Loucy (cell line): ENCODE results near the gene ARIH2.

Source experiments
- H2AFZ ChIP-seq: fragments of 200-600 bp; sonication (generic); 2 replicates; pipeline ENCODE4 v1.6.0; 2016; ENCODE audit warnings: antibody characterized with exemption, mild to moderate bottlenecking, low read length, moderate library complexity
- H3F3A ChIP-seq: fragments of 200-600 bp; 2 replicates; pipeline ENCODE4 v1.6.0; 2016; ENCODE audit warnings: antibody characterized with exemption, low read depth, mild to moderate bottlenecking
- H3K27me3 ChIP-seq: fragments of 200-600 bp; sonication (generic); 2 replicates; pipeline ENCODE4 v1.6.1; 2014; ENCODE audit warnings: low read length, mild to moderate bottlenecking; ENCODE audit not compliant: insufficient read depth, poor library complexity, severe bottlenecking
- H3K36me3 ChIP-seq: fragments of 200-600 bp; sonication (generic); 2 replicates; pipeline ENCODE4 v1.6.1; 2016; ENCODE audit warnings: low read length; ENCODE audit not compliant: insufficient read depth
- H3K4me1 ChIP-seq: fragments of 200-600 bp; sonication (generic); 2 replicates; pipeline ENCODE4 v1.5.1; 2014; ENCODE audit warnings: low read length, mild to moderate bottlenecking; ENCODE audit not compliant: insufficient read depth, poor library complexity, severe bottlenecking
- H3K4me2 ChIP-seq: fragments of 200-600 bp; sonication (generic); 2 replicates; pipeline ENCODE4 v1.6.0; 2014; ENCODE audit warnings: antibody characterized with exemption, low read length, low read depth, mild to moderate bottlenecking; ENCODE audit not compliant: poor library complexity, severe bottlenecking
- H3K4me3 ChIP-seq: fragments of 200-600 bp; sonication (generic); 2 replicates; pipeline ENCODE4 v1.5.1; 2014; ENCODE audit warnings: low read length, mild to moderate bottlenecking, mixed read lengths; ENCODE audit not compliant: poor library complexity, severe bottlenecking
- H3K79me2 ChIP-seq: fragments of 200-600 bp; sonication (generic); 2 replicates; pipeline ENCODE4 v1.6.1; 2014; ENCODE audit warnings: low read length; ENCODE audit not compliant: insufficient read depth
- H3K9ac ChIP-seq: fragments of 200-600 bp; sonication (generic); 2 replicates; pipeline ENCODE4 v1.6.0; 2014; ENCODE audit warnings: mild to moderate bottlenecking, low read depth, low read length, moderate library complexity; ENCODE audit not compliant: poor library complexity, severe bottlenecking
- H3K9me2 ChIP-seq: fragments of 200-600 bp; sonication (generic); replicated peaks from 2 replicates; pipeline ENCODE4 v1.6.1; 2016; ENCODE audit warnings: low read depth, low read length, mixed read lengths
- H3K9me3 ChIP-seq: fragments of 200-600 bp; sonication (generic); 2 replicates; pipeline ENCODE4 v1.6.1; 2014; ENCODE audit warnings: mild to moderate bottlenecking, antibody characterized with exemption, low read length, low read depth; ENCODE audit not compliant: insufficient read depth
- H4K20me1 ChIP-seq: fragments of 200-600 bp; sonication (generic); 2 replicates; pipeline ENCODE4 v1.6.0; 2014; ENCODE audit warnings: antibody characterized with exemption, low read length, mild to moderate bottlenecking; ENCODE audit not compliant: insufficient read depth, poor library complexity, severe bottlenecking
- EZH2phosphoT487 ChIP-seq: fragments of 200-600 bp; IDR thresholded peaks from 2 replicates; pipeline ENCODE4 v1.6.1; 2018; ENCODE audit warnings: antibody characterized with exemption, mild to moderate bottlenecking, moderate library complexity, borderline replicate concordance
- TF ChIP-seq, protein P1 (sequence below): fragments of 200-600 bp; sonication (generic); conservative IDR thresholded peaks from 2 replicates; pipeline ENCODE4 v1.5.1; 2014; ENCODE audit warnings: mild to moderate bottlenecking, antibody characterized with exemption, low read length

ARIH2 gene

DNA sequence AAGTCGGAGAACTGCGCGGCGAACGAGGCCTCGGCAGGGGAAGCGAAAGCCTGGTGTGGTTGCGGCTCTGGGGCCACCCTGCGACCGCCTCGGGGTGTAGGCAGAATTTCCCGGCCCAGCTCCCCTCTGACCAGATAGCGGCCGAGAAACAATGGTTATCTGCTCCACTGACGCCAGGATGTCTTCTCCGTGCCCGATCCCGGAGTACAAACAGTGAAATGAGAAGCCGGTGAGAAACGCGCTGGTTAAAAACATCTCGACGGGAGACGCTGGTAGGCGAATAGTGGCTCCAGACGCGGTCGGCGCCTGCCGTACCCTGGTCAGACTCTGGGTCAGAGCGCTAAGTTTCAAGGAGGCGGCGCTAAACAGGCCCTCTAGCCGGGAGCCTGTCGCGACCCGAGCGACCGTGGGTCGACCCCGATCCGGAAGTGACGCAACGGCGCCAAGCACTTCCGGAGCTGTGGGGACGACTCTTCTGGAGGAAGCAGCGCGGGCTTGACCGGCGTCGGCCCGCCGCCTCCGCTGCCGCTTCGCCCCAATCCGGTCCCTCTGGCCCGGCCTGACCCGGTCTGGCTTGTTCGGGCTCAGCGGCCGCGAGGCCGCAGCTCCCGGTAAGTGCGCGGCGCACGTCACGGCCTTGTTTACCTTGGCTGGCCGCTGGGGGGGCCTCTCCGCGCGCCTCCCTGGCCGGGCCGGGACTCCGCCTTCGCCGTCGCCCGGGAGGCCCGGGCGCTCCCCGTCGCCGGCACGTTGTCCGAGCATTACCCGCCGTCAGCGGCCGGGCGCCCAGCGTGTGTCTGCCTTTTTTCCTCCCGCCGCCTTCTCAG lies at the start of gene ARIH2:
Gene ARIH2, plus strand, starts transcription at position 455 of the 827 bp plus-strand sequence. CDS start 8,717 bp downstream, outside the sequence.
- Histone ChIP-seq H3K9me3 (no peaks in the 10 kb centered on the region), H3K4me1 (peaks cover 18% of the 10 kb centered on the region), H3K4me3 (peak within 1 kb of the TSS; percentile 89), H3K27me3 (no peaks in the 10 kb centered on the region), H3K9ac (peak within 1 kb of the TSS; percentile 79), H3K79me2 (peaks cover 46% of the 10 kb centered on the region), H3K36me3 (no peaks in the 10 kb centered on the region), H3K9me2 (no peaks in the 10 kb centered on the region), H2AFZ (peak within 1 kb of the TSS; percentile 98), H3K4me2 (peak within 1 kb of the TSS; percentile 80), H3F3A (0 out of 2 replicates have a peak, but pooled peaks cover 3% of the 10 kb centered on the region), H4K20me1 (peaks cover 29% of the 10 kb centered on the region)
- TF ChIP-seq, protein P1, sequence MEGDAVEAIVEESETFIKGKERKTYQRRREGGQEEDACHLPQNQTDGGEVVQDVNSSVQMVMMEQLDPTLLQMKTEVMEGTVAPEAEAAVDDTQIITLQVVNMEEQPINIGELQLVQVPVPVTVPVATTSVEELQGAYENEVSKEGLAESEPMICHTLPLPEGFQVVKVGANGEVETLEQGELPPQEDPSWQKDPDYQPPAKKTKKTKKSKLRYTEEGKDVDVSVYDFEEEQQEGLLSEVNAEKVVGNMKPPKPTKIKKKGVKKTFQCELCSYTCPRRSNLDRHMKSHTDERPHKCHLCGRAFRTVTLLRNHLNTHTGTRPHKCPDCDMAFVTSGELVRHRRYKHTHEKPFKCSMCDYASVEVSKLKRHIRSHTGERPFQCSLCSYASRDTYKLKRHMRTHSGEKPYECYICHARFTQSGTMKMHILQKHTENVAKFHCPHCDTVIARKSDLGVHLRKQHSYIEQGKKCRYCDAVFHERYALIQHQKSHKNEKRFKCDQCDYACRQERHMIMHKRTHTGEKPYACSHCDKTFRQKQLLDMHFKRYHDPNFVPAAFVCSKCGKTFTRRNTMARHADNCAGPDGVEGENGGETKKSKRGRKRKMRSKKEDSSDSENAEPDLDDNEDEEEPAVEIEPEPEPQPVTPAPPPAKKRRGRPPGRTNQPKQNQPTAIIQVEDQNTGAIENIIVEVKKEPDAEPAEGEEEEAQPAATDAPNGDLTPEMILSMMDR, result peak; percentile 14; the same call in 1 of the 2 replicates
- TF ChIP-seq EZH2phosphoT487, result no peak

DNA sequence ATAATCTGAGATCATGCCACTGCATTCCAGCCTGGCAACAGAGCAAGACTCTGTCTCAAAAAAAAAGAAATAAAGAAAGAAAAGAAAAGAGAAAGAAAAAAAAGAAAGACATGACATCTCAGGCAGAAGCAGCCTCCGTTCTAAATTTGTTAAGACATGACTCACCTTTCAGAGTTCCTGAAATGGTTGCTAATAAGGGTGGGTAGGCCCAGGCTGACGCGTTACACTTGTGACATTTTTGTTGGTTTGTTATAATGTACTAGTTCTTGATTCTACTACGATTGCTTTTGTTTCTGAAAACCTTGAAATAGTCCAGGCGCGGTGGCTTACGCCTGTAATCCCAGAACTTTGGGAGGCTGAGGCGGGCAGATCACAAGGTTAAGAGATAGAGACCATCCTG lies 41.0 kb upstream of the ARIH2 start:
- no peak for TF ChIP-seq EZH2phosphoT487
- TF ChIP-seq, protein P1, result no peak
- Histone ChIP-seq H3K27me3 (no peaks in the 10 kb centered on the region), H3K9me3 (no peaks in the 10 kb centered on the region), H3K4me1 (no peaks in the 10 kb centered on the region), H3K36me3 (no peaks in the 10 kb centered on the region), H3K79me2 (no peaks in the 10 kb centered on the region), H3K4me2 (no peak overlapping the region), H3K4me3 (no peak overlapping the region), H3F3A (no peaks in the 10 kb centered on the region), H2AFZ (no peak overlapping the region), H3K9me2 (no peaks in the 10 kb centered on the region), H3K9ac (no peak overlapping the region), H4K20me1 (no peaks in the 10 kb centered on the region)

DNA sequence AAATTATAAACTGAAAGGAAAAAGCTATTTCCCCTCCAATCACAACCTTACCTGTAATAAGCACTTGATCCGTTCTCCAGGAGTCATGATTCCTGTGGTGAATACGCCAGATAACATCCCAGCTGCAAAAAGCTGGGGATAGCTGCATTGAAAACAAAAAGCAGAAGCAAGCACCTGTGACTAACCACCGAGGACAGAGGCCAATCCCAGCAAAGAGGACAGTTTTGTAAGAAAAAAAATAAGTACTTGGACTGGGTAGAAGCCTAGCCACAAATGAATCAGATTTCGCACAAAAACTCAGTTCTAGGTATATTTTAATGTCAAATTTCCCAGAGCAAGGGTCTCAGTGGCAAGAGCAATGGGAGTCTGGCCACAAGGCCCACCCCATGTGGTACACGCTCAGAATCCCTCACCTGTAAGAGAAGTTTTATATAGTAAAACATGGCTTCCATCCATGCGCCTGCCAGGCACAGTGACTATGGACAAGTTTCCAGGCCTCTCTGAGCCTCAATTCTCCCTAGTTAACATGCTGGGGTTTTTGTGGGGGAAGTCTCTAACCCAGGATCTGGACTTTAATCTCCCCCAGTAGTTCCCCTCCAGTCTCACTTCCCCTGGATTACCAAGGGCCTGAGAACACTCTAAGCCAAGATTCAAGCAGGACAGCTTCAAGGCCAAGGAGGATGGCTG lies 39.2 kb upstream of the ARIH2 start:
- no peaks in the 10 kb centered on the region for H3K27me3 ChIP-seq
- H3K4me1 ChIP-seq, result no peaks in the 10 kb centered on the region
- TF ChIP-seq, protein P1, result no peak
- no peak for TF ChIP-seq EZH2phosphoT487
- H3K9me2 ChIP-seq, result no peaks in the 10 kb centered on the region
- H3K4me3 ChIP-seq, result no peak overlapping the region
- H3K4me2 ChIP-seq, result no peak overlapping the region
- no peaks in the 10 kb centered on the region for H3F3A ChIP-seq
- H3K9ac ChIP-seq, result no peak overlapping the region
- H2AFZ ChIP-seq, result no peak overlapping the region
- H3K9me3 ChIP-seq, result no peaks in the 10 kb centered on the region
- no peaks in the 10 kb centered on the region for H3K36me3 ChIP-seq
- H3K79me2 ChIP-seq, result no peaks in the 10 kb centered on the region
- H4K20me1 ChIP-seq, result no peaks in the 10 kb centered on the region
